ENCODE results near the gene MREG.

Gene MREG

GRCh38 chr2:216013080-216013909 lies at the start of gene MREG:
Gene MREG (minus strand): TSS chr2:216013551. CDS start chr2:216013327, 224 bp downstream.
- peak; percentile 71 to 83 (median 76) for DNase-seq (ENCODE audit: low read depth in 3 of 3)

GRCh38 chr2:216059233-216059834 lies 46.0 kb upstream of the MREG start:
- no peak for DNase-seq (ENCODE audit: low read depth in 3 of 3)

GRCh38 chr2:216057688-216058193 lies 44.4 kb upstream of the MREG start:
- DNase-seq (ENCODE audit: low read depth in 3 of 3), result peak; percentile 12 to 44 (median 29)

- no peak for DNase-seq (ENCODE audit: low read depth in 3 of 3)
Measured at GRCh38 chr2:216056739-216057138, 43.4 kb upstream of the MREG start.

GRCh38 chr2:216055680-216056079 lies 42.3 kb upstream of the MREG start:
- DNase-seq (ENCODE audit: low read depth in 3 of 3), result no peak

GRCh38 chr2:216052420-216052819 lies 39.1 kb upstream of the MREG start:
- no peak for DNase-seq (ENCODE audit: low read depth in 3 of 3)

GRCh38 chr2:216051350-216051749 lies 38.0 kb upstream of the MREG start:
- DNase-seq (ENCODE audit: low read depth in 3 of 3), result no peak

GRCh38 chr2:216049452-216049851 lies 36.1 kb upstream of the MREG start:
- no peak for DNase-seq (ENCODE audit: low read depth in 3 of 3)

- DNase-seq (ENCODE audit: low read depth in 3 of 3), result no peak
Measured at GRCh38 chr2:216047397-216047796, 34.0 kb upstream of the MREG start.

- DNase-seq (ENCODE audit: low read depth in 3 of 3), result no peak
Measured at GRCh38 chr2:216044883-216045486, 31.6 kb upstream of the MREG start.

GRCh38 chr2:216043949-216044348 lies 30.6 kb upstream of the MREG start:
- DNase-seq (ENCODE audit: low read depth in 3 of 3), result no peak

- no peak for DNase-seq (ENCODE audit: low read depth in 3 of 3)
Measured at GRCh38 chr2:216041438-216041837, 28.1 kb upstream of the MREG start.

GRCh38 chr2:216039918-216040317 lies 26.6 kb upstream of the MREG start:
- no peak for DNase-seq (ENCODE audit: low read depth in 3 of 3)

- DNase-seq (ENCODE audit: low read depth in 3 of 3), result peak; percentile 68 to 81 (median 69)
Measured at GRCh38 chr2:216034065-216034464, 20.7 kb upstream of the MREG start.

- DNase-seq (ENCODE audit: low read depth in 3 of 3), result no peak
Measured at GRCh38 chr2:216033403-216033802, 20.1 kb upstream of the MREG start.

GRCh38 chr2:216031960-216032689 lies 18.8 kb upstream of the MREG start:
- no peak for DNase-seq (ENCODE audit: low read depth in 3 of 3)

GRCh38 chr2:216030216-216030615 lies 16.9 kb upstream of the MREG start:
- DNase-seq (ENCODE audit: low read depth in 3 of 3), result no peak

- no peak for DNase-seq (ENCODE audit: low read depth in 3 of 3)
Measured at GRCh38 chr2:216029416-216030129, 16.2 kb upstream of the MREG start.

- no peak for DNase-seq (ENCODE audit: low read depth in 3 of 3)
Measured at GRCh38 chr2:216024779-216025336, 11.5 kb upstream of the MREG start.

GRCh38 chr2:216023055-216023648 lies 9.8 kb upstream of the MREG start:
- peak in 1 of 3 experiments; percentile 32 for DNase-seq (ENCODE audit: low read depth in 3 of 3)
